Pancreas (tissue), 10 donors: ENCODE results near the gene INTS11. TPM values are rescaled to one million over a fixed set of nuclear protein-coding genes. Genes with fewer than 3 reads are reported as not detected.
A peak's percentile ranks its signal among the peaks of the same experiment; 100 is the strongest.

Experiments used
- ATAC-seq, 4 donors: fragments of 200-7000 bp; cut with Tn5 transposase; one replicate each; pipeline versions ENCODE4 v1.8.0 to v1.9.1; 2020; ENCODE audit warnings: mild to moderate bottlenecking in 4 of 4, moderate library complexity in 4 of 4
- DNase-seq, 6 donors: peaks; one replicate each; pipeline ENCODE4 v3.0.0-alpha.2; 2020
- FAIRE-seq: peaks from 2 replicates; lab custom pipeline; 2012; peaks lifted over from hg19 to GRCh38; lab: Jason Lieb, UNC
- H3K27ac ChIP-seq, 4 donors: fragments of 200-600 bp; sonication (generic); 1 replicate in 3 of 4; 2 replicates in 1 of 4; pipeline versions ENCODE4 v1.5.0 to v1.8.0; 2020
- H3K27me3 ChIP-seq, 4 donors: fragments of 200-600 bp; one replicate each; pipeline ENCODE4 v1.8.0; 2021
- H3K36me3 ChIP-seq, 3 donors: fragments of 200-600 bp; sonication (generic) in 1 of 3; one replicate each; pipeline versions ENCODE4 v1.5.0 to v1.8.0; 2020 to 2021
- H3K4me1 ChIP-seq, 3 donors: fragments of 200-600 bp; one replicate each; pipeline ENCODE4 v1.8.0; 2021
- H3K4me3 ChIP-seq, 4 donors: fragments of 200-600 bp; sonication (generic) in 2 of 4; one replicate each; pipeline versions ENCODE4 v1.5.0 to v1.8.0; 2020 to 2021
- H3K9me3 ChIP-seq, 4 donors: fragments of 200-600 bp; one replicate each; pipeline ENCODE4 v1.8.0; 2021
- WGBS, 2 donors: extraction: QIAGEN DNeasy Blood & Tissue Kit; methylation state at CpG; one replicate each; pipeline ENCODE4 v1.1.7; 2013; 5-methylcytosine and 5-hydroxymethylcytosine counted together
- intact Hi-C, 3 donors: fragments of 100-400 bp; cut with DNase I; formaldehyde crosslinking; loops; one replicate each; pipeline versions ENCODE4 v1.11.1 to v1.14.2; 2022
- polyA plus RNA-seq, 2 donors: library from polyadenylated mRNA; stranded (reverse); fragments of 200-250 nt; gene quantifications; one replicate each; pipeline ENCODE4 v1.2.3, GENCODE V29; 2013
- total RNA-seq, 6 donors: library from RNA; stranded (reverse); fragmentation: NEBNext Ultra II Directional in 4 of 6; extraction: Animal tissue kit (Norgen Biotek cat#: 25700) in 4 of 6; gene quantifications; one replicate each; pipeline versions ENCODE4 v1.2.1 to v1.2.4, GENCODE V29; 2021 to 2023
- TF ChIP-seq, protein P1 (sequence below), 4 donors: fragments of 200-600 bp; sonication (generic) in 3 of 4; IDR thresholded peaks; one replicate each; pipeline versions ENCODE4 v1.5.0 to v1.8.0; 2021; ENCODE audit warnings: antibody characterized with exemption in 4 of 4
- donor health status: healthy with polysubstance abuse.
- donor health status: DM: no; HTN: no; CAD: no; lungs with moderate emphysema.
- donor health status: DM: no; HTN: no; CAD: no.
- donor health status: control.
- donor health status: control.
- donor health status: Bipolar disorder and iron deficiency.
- donor health status: DM: yes; HTN: yes; CAD: no.
- donor health status: DM: no; HTN: no; CAD: no.
- donor health status: DM: no; HTN: no; CAD: no.
- donor health status: DM: yes; HTN: yes; CAD: no.

The INTS11 gene
- total and polyA plus RNA-seq, 8 donors: 33.4 to 311 (median 58.9) TPM

DNA sequence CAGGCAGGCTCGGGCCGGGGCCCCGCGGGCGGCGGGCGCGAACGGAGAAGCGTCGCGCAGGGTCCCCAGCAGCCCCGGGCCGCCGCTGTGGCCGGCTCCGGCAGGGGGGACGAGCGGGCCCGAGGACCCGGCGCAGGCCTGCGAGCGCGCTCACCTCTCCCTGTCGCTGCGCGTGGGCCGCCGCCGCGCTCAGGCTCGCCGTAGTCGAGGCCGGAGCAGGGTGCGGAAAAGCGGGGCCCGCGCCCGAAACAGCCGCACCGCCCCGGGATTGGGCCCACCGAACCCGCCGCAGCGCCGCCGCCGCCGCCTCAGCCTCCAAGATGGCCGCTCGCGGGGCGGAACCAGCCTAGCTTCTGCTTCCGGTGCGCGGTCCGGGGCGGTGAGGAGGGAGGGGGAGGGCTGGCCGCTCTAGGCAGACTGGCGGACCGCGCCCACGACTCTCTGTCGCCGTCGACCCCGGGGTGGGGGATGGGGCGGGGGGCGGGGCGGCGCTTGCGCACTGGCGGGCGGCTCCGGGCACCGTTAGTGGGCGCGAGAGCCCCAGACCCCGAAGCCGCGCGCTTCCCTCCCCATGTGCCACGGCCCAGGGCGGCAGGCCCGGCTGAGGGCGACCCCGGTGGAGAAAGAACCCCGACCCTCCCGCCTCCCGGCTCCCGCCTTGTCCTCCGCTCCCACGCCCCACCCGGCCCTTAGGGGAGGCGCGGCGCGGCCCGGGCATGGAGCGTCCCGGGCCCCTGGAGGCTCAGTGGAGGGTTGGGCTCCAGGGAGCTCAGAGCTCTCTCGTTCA, 50.8 kb downstream of the INTS11 start, which contains the start of gene UBE2J2:
Gene UBE2J2, minus strand, starts transcription at position 343 of the 787 bp plus-strand sequence. CDS start 5,862 bp downstream, outside the sequence.
- intact Hi-C loops: no loop called here
- 0 to 1% methylated on average over 60 to 105 of the region's 105 CpGs for WGBS, 2 donors
- no peaks in the 10 kb centered on the region for H3K36me3 ChIP-seq
- H3K27ac ChIP-seq: peak within 1 kb of the TSS; percentile 35 to 61 (median 54)
- peaks cover 10 to 21% (median 14%) of the 10 kb centered on the region in 3 donors for H3K4me1 ChIP-seq
- FAIRE-seq (no peak), DNase-seq (peak; percentile 92 to 98 (median 95)), ATAC-seq (peak; percentile 96 to 98 (median 96))
- H3K4me3 ChIP-seq: peak within 1 kb of the TSS; percentile 95 to 98 (median 96)
- TF ChIP-seq, protein P1, sequence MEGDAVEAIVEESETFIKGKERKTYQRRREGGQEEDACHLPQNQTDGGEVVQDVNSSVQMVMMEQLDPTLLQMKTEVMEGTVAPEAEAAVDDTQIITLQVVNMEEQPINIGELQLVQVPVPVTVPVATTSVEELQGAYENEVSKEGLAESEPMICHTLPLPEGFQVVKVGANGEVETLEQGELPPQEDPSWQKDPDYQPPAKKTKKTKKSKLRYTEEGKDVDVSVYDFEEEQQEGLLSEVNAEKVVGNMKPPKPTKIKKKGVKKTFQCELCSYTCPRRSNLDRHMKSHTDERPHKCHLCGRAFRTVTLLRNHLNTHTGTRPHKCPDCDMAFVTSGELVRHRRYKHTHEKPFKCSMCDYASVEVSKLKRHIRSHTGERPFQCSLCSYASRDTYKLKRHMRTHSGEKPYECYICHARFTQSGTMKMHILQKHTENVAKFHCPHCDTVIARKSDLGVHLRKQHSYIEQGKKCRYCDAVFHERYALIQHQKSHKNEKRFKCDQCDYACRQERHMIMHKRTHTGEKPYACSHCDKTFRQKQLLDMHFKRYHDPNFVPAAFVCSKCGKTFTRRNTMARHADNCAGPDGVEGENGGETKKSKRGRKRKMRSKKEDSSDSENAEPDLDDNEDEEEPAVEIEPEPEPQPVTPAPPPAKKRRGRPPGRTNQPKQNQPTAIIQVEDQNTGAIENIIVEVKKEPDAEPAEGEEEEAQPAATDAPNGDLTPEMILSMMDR (IDR thresholded peaks at IDR 0.05): no peak
- no peaks in the 10 kb centered on the region for H3K9me3 ChIP-seq
- no peaks in the 10 kb centered on the region for H3K27me3 ChIP-seq

DNA sequence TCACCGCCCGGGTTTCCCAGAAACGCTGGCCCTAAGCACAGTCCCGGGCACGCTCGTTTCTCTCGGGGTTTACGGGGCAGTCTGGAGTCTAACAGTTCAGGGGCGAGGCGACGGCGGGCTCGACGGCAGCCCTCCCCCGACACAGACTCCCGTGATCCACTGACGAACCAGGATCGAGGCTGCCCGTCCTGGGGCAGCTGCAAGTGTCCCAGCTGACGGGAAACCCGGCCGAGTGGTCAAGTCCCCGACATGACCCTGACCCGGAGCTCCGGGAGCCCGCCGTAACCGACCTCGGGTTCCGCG, 51.3 kb downstream of the INTS11 start:
- intact Hi-C loops: no loop called here
- WGBS, 2 donors: 0 to 1% methylated on average over 31 of the region's 31 CpGs
- Histone ChIP-seq H3K9me3 (no peaks in the 10 kb centered on the region), H3K4me3 (peak overlapping the region; percentile 95 to 98 (median 96)), H3K4me1 (peaks cover 10 to 21% (median 14%) of the 10 kb centered on the region in 3 donors), H3K27ac (peak overlapping the region; percentile 35 to 61 (median 54)), H3K36me3 (no peaks in the 10 kb centered on the region), H3K27me3 (no peaks in the 10 kb centered on the region)
- TF ChIP-seq, protein P1 (IDR thresholded peaks at IDR 0.05): no peak
- DNase-seq (peak in 3 of 6 donors; percentile 14 to 80 (median 63)), ATAC-seq (no peak), FAIRE-seq (no peak)

DNA sequence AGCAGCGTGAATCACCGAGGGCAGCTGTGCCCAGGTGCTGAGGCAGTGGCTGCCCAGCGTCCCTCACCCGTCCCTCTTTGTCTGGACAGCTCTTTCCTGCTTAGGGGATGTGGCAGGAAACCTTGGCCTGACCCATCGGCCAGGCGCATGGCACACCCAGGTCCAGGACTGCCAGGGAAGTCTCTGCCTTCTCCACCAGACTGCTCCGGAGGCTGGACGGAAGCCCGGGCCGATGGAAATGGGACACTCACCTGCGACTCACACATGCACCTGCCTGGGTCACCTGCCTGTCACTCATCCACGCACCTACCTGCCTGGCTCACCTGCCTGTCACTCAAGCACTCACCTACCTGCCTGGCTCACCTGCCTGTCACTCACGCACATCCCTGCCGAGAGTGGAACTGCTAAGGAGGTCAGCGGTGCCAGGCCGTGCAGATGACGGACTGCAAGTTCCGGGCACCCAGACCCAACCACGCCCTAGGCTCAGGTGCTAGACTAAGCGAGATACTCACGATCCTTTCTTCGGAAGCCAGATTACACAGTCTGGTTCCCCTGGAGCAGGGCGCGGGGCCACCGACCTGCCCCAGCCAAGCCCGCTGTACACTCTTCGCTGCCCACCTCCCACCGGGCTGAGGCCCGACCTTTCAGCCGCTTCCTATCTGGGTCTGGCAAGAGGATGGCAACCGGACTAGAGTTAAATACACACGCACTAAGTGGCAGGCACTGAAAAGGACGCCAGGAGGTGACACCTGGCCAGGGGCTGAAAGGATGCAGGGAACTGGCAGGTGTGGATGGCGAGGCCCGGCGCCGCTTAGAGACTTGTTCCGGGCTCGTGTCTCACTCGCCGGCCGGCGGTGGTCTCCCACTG, 51.9 kb downstream of the INTS11 start:
- H3K27ac ChIP-seq: peak overlapping the region in 2 of 4 donors; percentile 35 to 47
- TF ChIP-seq, protein P1 (IDR thresholded peaks at IDR 0.05): no peak
- peak overlapping the region; percentile 95 to 98 (median 96) for H3K4me3 ChIP-seq
- H3K36me3 ChIP-seq: peaks cover 0 to under 1% (median 0%) of the 10 kb centered on the region in 3 donors
- intact Hi-C loops: no loop called here
- DNase-seq: peak in 4 of 6 donors; percentile 30 to 81 (median 42)
- ATAC-seq: peak in 3 of 4 donors; percentile 5 to 30 (median 5)
- no peaks in the 10 kb centered on the region for H3K27me3 ChIP-seq
- FAIRE-seq: no peak
- no peaks in the 10 kb centered on the region for H3K9me3 ChIP-seq
- WGBS, 2 donors: 8 to 10% methylated on average over 43 of the region's 43 CpGs
- H3K4me1 ChIP-seq: peaks cover 10 to 21% (median 14%) of the 10 kb centered on the region in 3 donors

DNA sequence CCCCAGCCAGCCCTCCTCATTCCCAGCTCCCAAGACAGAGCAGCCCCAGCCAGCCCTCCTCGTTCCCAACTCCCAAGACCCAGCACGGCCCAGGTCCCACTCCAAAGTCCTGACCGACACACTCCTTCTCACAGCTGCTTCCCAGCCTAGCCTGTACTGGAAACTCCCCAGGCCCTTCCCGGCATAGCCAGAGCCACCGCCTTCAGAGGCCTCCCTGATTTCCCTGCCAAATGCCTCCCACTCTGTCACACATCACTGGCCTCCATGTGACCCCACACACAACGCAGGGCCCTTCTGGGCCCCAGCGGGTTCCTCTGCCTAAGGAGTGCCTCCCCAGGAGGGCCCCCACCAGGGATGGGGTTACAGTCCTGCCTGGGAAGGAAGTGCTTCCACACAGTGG, 53.6 kb downstream of the INTS11 start:
- no peak for FAIRE-seq

More for the DNA sequence above, 53.6 kb downstream of the INTS11 start:
- H3K27ac ChIP-seq: no peak overlapping the region
- intact Hi-C loops: no loop called here
- TF ChIP-seq, protein P1 (IDR thresholded peaks at IDR 0.05): no peak
- ATAC-seq (no peak), DNase-seq (peak in 1 of 6 donors; percentile 57)
- 79 to 80% methylated on average over 7 of the region's 7 CpGs for WGBS, 2 donors
- no peaks in the 10 kb centered on the region for H3K9me3 ChIP-seq
- no peak overlapping the region for H3K4me3 ChIP-seq
- H3K27me3 ChIP-seq: no peaks in the 10 kb centered on the region
- H3K4me1 ChIP-seq: peaks cover 10 to 21% (median 14%) of the 10 kb centered on the region in 3 donors
- H3K36me3 ChIP-seq: peaks cover 0 to 5% (median 0%) of the 10 kb centered on the region in 3 donors
